DOHH2 (cell line): ENCODE results near the gene CETN1.

Source experiments
- H3F3A ChIP-seq: fragments of 200-600 bp; sonication (generic), shearing (Covaris generic); 2 replicates; pipeline ENCODE4 v1.6.0; 2016; ENCODE audit warnings: antibody characterized with exemption, mild to moderate bottlenecking; ENCODE audit not compliant: control insufficient read depth, insufficient read depth
- H3K27ac ChIP-seq: fragments of 200-600 bp; sonication (generic); 2 replicates; pipeline ENCODE4 v1.5.1; 2014; ENCODE audit warnings: low read depth, mild to moderate bottlenecking, low read length, moderate library complexity
- H3K27me3 ChIP-seq: fragments of 200-600 bp; sonication (generic); 2 replicates; pipeline ENCODE4 v1.6.1; 2014; ENCODE audit warnings: mild to moderate bottlenecking, low read length, mixed read lengths; ENCODE audit not compliant: control insufficient read depth
- H3K36me3 ChIP-seq: fragments of 200-600 bp; sonication (generic); 2 replicates; pipeline ENCODE4 v1.6.1; 2014; ENCODE audit warnings: mild to moderate bottlenecking, low read length, moderate library complexity, mixed read lengths; ENCODE audit not compliant: control insufficient read depth
- H3K4me1 ChIP-seq: fragments of 200-600 bp; sonication (generic); 2 replicates; pipeline ENCODE4 v1.6.1; 2014; ENCODE audit warnings: mild to moderate bottlenecking, low read length, mixed read lengths; ENCODE audit not compliant: control insufficient read depth
- H3K4me2 ChIP-seq: fragments of 200-600 bp; sonication (generic); 2 replicates; pipeline ENCODE4 v1.6.0; 2014; ENCODE audit warnings: mild to moderate bottlenecking, low read length, moderate library complexity
- H3K4me3 ChIP-seq: fragments of 200-600 bp; sonication (generic); 2 replicates; pipeline ENCODE4 v1.5.1; 2014; ENCODE audit warnings: mild to moderate bottlenecking, low read length, mixed read lengths
- H3K79me2 ChIP-seq: fragments of 200-600 bp; sonication (generic); 2 replicates; pipeline ENCODE4 v1.6.1; 2014; ENCODE audit warnings: mild to moderate bottlenecking, low read length, mixed read lengths; ENCODE audit not compliant: control insufficient read depth
- H3K9me2 ChIP-seq: fragments of 200-600 bp; sonication (generic); replicated peaks from 2 replicates; pipeline ENCODE4 v1.6.1; 2014; ENCODE audit warnings: mild to moderate bottlenecking, low read length, mixed read lengths; ENCODE audit not compliant: control insufficient read depth
- H3K9me3 ChIP-seq: fragments of 200-600 bp; sonication (generic); 2 replicates; pipeline ENCODE4 v1.6.1; 2014; ENCODE audit warnings: antibody characterized with exemption, low read length, mixed read lengths; ENCODE audit not compliant: control insufficient read depth, insufficient read depth
- H4K20me1 ChIP-seq: fragments of 200-600 bp; sonication (generic); 2 replicates; pipeline ENCODE4 v1.6.0; 2014; ENCODE audit warnings: low read depth, mild to moderate bottlenecking, antibody characterized with exemption, low read length, moderate library complexity; ENCODE audit not compliant: control insufficient read depth, insufficient read depth
- EZH2phosphoT487 ChIP-seq: fragments of 200-600 bp; sonication (generic); IDR thresholded peaks from 2 replicates; pipeline ENCODE4 v1.6.1; 2017; ENCODE audit warnings: borderline replicate concordance, mild to moderate bottlenecking, antibody characterized with exemption, low read length, moderate library complexity, mixed read lengths
- TF ChIP-seq, protein P1 (sequence below): fragments of 200-600 bp; sonication (generic); IDR thresholded peaks from one replicate; pipeline ENCODE4 v1.5.1; 2014; ENCODE audit warnings: antibody characterized with exemption, mild to moderate bottlenecking, low read depth, low read length; ENCODE audit not compliant: poor library complexity, severe bottlenecking

Gene CETN1

DNA sequence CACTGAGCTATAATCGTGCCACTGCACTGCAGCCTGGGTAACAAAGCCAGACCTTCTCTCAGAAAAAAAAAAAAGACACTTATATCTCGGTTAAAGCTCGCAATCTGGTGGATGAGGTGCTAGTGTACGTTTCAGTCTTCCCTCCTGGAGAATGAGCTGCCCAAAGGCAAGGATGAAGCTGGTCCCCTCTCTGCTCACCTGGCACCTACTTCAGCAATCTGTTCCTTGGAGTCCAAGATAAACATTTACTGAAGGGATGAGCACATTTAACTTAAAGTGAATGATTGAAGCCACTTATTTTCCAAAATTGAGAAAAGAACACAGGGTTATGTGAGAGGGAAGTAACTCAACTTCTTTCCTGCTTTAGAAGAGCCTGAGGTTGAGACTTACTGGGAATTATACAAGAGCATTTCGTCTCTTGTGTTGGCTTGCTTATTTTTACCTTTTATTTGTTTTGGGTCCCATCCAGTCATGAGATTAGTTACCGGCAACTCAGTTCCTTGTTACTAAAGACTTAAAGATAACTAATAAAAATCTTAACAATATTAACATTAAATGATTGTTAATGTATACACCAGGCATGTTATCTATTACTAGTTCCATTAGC, 46.1 kb upstream of the CETN1 start:
- Histone ChIP-seq H3K79me2 (no peaks in the 10 kb centered on the region), H3K4me2 (no peak overlapping the region), H4K20me1 (no peaks in the 10 kb centered on the region), H3K4me1 (no peaks in the 10 kb centered on the region), H3K27me3 (no peaks in the 10 kb centered on the region), H3K9me3 (no peaks in the 10 kb centered on the region), H3F3A (no peaks in the 10 kb centered on the region), H3K27ac (no peak overlapping the region), H3K36me3 (no peaks in the 10 kb centered on the region), H3K4me3 (no peak overlapping the region), H3K9me2 (no peaks in the 10 kb centered on the region)
- TF ChIP-seq, protein P1, sequence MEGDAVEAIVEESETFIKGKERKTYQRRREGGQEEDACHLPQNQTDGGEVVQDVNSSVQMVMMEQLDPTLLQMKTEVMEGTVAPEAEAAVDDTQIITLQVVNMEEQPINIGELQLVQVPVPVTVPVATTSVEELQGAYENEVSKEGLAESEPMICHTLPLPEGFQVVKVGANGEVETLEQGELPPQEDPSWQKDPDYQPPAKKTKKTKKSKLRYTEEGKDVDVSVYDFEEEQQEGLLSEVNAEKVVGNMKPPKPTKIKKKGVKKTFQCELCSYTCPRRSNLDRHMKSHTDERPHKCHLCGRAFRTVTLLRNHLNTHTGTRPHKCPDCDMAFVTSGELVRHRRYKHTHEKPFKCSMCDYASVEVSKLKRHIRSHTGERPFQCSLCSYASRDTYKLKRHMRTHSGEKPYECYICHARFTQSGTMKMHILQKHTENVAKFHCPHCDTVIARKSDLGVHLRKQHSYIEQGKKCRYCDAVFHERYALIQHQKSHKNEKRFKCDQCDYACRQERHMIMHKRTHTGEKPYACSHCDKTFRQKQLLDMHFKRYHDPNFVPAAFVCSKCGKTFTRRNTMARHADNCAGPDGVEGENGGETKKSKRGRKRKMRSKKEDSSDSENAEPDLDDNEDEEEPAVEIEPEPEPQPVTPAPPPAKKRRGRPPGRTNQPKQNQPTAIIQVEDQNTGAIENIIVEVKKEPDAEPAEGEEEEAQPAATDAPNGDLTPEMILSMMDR = no peak
- no peak for TF ChIP-seq EZH2phosphoT487

- Histone ChIP-seq H3K4me3 (no peak overlapping the region), H4K20me1 (no peaks in the 10 kb centered on the region), H3K9me3 (no peaks in the 10 kb centered on the region), H3K79me2 (no peaks in the 10 kb centered on the region), H3K36me3 (no peaks in the 10 kb centered on the region), H3K9me2 (no peaks in the 10 kb centered on the region), H3K4me2 (no peak overlapping the region), H3K27ac (no peak overlapping the region), H3F3A (no peaks in the 10 kb centered on the region), H3K27me3 (no peaks in the 10 kb centered on the region), H3K4me1 (no peaks in the 10 kb centered on the region)
- TF ChIP-seq EZH2phosphoT487 = no peak
- TF ChIP-seq, protein P1 = no peak
These were observed 36.6 kb upstream of the CETN1 start for GRCh38 chr18:543447-544078.

DNA sequence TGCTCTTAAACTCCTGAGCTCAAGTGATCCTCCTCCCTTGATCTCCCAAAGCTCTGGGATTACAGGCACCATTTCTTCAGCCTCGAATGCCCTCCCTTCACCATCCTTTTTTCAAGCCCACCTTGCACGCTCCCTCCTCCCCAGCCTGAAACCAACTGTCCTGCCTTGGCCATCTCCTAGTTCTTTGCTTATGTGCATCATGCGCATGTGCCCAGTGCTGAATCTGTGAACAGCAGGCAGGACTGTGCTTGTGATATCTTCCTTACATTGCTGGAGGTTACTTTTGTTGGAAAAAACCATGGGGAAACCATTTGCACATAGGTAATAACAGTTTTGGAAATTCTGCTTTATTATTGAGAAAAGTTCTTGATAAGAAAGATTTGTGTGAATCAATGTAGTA, 30.2 kb upstream of the CETN1 start:
- H3K27ac ChIP-seq = no peak overlapping the region
- TF ChIP-seq EZH2phosphoT487 = no peak

GRCh38 chr18:551404-552061, 28.6 kb upstream of the CETN1 start:
- no peaks in the 10 kb centered on the region for H3K4me1 ChIP-seq
- H3K9me2 ChIP-seq = no peaks in the 10 kb centered on the region
- H3K27me3 ChIP-seq = no peaks in the 10 kb centered on the region
- H3K27ac ChIP-seq = no peak overlapping the region
- TF ChIP-seq, protein P1 = no peak
- no peak for TF ChIP-seq EZH2phosphoT487
- no peaks in the 10 kb centered on the region for H3F3A ChIP-seq
- H3K9me3 ChIP-seq = no peaks in the 10 kb centered on the region
- no peak overlapping the region for H3K4me2 ChIP-seq
- no peaks in the 10 kb centered on the region for H4K20me1 ChIP-seq
- H3K36me3 ChIP-seq = no peaks in the 10 kb centered on the region
- H3K79me2 ChIP-seq = no peaks in the 10 kb centered on the region
- H3K4me3 ChIP-seq = no peak overlapping the region

More for the DNA sequence above, 30.2 kb upstream of the CETN1 start:
- H3K4me2 ChIP-seq = no peak overlapping the region
- no peaks in the 10 kb centered on the region for H3K27me3 ChIP-seq
- no peak overlapping the region for H3K4me3 ChIP-seq
- H3K9me2 ChIP-seq = no peaks in the 10 kb centered on the region
- H4K20me1 ChIP-seq = no peaks in the 10 kb centered on the region
- no peaks in the 10 kb centered on the region for H3K36me3 ChIP-seq
- no peaks in the 10 kb centered on the region for H3F3A ChIP-seq
- no peaks in the 10 kb centered on the region for H3K9me3 ChIP-seq
- H3K4me1 ChIP-seq = no peaks in the 10 kb centered on the region
- no peaks in the 10 kb centered on the region for H3K79me2 ChIP-seq
